Spleen (tissue), 7 donors: ENCODE results near the gene EPM2A.

ENCODE experiments used
- POLR2A ChIP-seq, 3 donors: fragments of 450-650 bp; IDR thresholded peaks; one replicate each; pipeline ENCODE4 v1.5.1; 2017; ENCODE audit warnings: antibody characterized with exemption in 3 of 3, mild to moderate bottlenecking in 1 of 3
- TF ChIP-seq, protein P1 (sequence below), 11 experiments: fragments of 200-600 bp in 7 of 11; fragments of 450-650 bp in 4 of 11; sonication (generic) in 4 of 11; IDR thresholded peaks in 8 of 11; conservative IDR thresholded peaks in 3 of 11; 1 replicate in 7 of 11; 2 replicates in 4 of 11; pipeline versions ENCODE4 v1.4.0 to v1.8.0; 2016 to 2021; ENCODE audit warnings: antibody characterized with exemption in 11 of 11, inconsistent platforms in 4 of 11, mild to moderate bottlenecking in 1 of 11
- donor health status: DM: no; HTN: no; CAD: no; lungs with moderate emphysema.
- donor health status: DM: no; HTN: no; CAD: no.
- donor health status: DM: no; HTN: no; CAD: no.

DNA sequence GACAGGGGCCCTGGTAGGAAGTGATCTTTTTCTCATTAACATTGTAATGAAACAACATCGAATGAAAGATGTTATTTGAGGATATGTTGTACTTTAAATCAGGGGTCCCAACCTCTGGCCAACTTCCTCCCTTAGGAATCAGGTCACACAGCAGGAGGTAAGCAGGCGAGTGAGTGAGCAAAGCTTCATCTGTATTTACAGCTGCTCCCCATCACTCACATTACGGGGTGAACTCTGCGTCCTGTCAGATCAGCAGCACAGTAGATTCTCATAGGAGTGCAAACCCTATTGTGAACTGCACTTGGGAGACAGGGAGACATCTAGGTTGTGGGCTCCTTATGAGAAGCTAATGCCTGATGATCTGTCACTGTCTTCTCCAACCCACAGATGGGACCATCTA is 19.9 kb downstream of the EPM2A start:
- no peak for TF ChIP-seq POLR2A (IDR thresholded peaks at IDR 0.05)
- TF ChIP-seq, protein P1, sequence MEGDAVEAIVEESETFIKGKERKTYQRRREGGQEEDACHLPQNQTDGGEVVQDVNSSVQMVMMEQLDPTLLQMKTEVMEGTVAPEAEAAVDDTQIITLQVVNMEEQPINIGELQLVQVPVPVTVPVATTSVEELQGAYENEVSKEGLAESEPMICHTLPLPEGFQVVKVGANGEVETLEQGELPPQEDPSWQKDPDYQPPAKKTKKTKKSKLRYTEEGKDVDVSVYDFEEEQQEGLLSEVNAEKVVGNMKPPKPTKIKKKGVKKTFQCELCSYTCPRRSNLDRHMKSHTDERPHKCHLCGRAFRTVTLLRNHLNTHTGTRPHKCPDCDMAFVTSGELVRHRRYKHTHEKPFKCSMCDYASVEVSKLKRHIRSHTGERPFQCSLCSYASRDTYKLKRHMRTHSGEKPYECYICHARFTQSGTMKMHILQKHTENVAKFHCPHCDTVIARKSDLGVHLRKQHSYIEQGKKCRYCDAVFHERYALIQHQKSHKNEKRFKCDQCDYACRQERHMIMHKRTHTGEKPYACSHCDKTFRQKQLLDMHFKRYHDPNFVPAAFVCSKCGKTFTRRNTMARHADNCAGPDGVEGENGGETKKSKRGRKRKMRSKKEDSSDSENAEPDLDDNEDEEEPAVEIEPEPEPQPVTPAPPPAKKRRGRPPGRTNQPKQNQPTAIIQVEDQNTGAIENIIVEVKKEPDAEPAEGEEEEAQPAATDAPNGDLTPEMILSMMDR (IDR thresholded peaks at IDR 0.05 in 8 of 11, conservative IDR thresholded peaks at IDR 0.05 in 3 of 11): no peak
